COLO668 (cell line): ENCODE data around the gene UBL7.

ENCODE experiments used
- DNase-seq: peaks from one replicate; lab custom pipeline; 2025; ENCODE audit not compliant: unreplicated experiment; lab: John Stamatoyannopoulos, UW

UBL7 gene

GRCh38 chr15:74424901-74425528, 35.9 kb downstream of the UBL7 start:
- DNase-seq, result no peak

- DNase-seq, result no peak
Observed at GRCh38 chr15:74423431-74424257, 37.3 kb downstream of the UBL7 start.

GRCh38 chr15:74422652-74423430, 38.1 kb downstream of the UBL7 start:
- DNase-seq, result no peak

- DNase-seq, result no peak
Observed at GRCh38 chr15:74422265-74422651, 38.7 kb downstream of the UBL7 start.

DNA sequence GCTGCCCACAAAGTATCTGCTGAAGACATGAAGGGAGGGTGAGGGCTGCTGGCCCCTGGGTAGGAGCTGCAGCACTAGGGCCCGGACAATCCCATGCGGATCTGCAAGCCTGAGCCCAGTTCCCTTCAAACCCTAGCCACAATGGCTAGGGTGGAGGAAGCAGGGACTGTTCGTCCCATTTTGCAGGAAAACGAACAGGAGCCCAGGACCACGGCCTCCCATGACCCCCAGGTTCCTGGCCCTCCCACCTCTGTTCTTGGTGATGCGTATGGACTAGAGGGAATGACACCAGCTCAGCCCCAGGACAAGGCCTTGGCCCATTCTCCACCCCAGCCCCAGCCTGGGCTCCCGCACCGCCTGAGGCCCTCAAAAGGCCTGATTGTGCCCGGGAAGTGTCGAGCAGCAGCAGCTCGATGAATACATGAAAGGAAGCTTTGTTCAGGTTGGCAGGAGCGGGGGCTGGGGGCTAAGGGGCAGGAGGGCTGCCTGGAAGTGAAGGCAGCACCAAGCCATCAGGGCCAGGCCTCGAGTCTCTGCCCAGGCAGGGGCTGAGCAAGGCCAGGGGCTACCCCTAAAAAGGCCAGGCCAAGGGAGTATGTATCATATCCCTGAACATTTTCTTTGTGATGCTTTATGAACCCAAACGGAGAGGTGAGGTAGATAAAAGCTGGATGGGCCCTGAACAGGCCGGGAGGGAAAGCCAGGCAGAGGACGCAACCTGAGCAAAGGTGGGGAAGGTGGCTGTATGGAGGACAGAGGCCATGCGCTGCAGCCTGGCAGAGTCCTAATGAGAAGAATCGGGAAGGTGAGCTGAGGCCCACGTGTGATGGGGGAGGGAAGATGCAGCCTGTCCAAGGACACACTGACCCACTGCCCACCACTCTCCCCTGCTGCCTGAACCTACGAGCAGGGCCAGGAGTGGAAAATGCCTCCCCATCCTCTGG, 39.4 kb downstream of the UBL7 start:
- DNase-seq, result no peak

DNA sequence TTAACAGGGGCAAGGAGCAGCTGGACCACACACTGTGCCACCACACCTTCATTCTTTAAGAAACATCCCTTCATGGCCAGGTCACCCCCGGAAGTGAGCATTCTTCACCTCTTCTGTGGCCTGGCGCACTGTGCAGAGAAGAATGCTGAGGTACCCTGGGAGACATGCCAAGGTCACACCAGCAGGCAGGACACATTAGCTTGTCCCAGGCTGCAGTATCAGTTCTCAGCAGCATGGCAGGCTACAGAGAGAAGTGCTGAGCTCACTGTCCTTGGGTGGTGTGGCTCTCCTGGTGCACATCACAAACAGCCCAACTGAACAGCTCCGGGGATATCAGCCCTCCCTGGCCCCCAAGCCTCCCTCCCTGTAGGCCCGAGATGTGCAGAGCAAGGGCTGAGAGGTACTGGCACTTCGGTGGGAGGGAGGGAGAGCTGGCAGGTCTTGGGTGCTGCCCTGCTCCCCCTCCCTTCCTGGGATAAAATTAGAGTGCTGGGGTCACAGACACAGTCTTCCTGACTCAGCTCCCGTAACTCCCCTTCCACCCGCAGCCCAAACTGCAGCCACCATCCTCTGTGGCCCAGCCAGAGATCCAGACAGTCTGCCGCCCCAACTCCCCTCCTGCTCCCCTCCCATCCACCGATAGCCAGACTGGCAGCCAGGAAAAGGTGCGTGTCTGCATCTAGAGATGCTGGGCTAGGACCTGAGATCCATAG, 40.6 kb downstream of the UBL7 start:
- no peak for DNase-seq

GRCh38 chr15:74419432-74419831, 41.5 kb downstream of the UBL7 start:
- no peak for DNase-seq

GRCh38 chr15:74418575-74419338, 42.2 kb downstream of the UBL7 start:
- no peak for DNase-seq

DNA sequence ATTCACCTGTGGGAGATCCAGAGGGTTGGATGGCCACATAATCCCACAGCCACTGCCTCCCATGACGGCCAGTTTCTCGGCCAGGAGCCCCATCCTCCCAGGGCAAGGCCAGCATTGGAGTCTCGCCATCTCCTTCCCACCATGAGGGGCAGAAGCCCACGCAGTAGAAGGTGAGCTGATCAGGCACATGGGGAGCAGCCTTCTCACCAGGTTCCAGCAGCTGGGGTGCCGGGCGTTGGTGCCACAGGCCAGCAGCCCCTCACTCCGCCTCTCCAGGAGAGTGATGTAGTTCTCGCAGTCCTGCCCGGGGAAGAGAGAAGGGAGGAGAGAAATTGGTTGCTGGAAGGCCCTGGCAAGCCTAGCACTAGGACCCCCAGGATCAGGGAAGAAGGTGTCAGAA, 43.3 kb downstream of the UBL7 start:
- DNase-seq, result no peak

DNA sequence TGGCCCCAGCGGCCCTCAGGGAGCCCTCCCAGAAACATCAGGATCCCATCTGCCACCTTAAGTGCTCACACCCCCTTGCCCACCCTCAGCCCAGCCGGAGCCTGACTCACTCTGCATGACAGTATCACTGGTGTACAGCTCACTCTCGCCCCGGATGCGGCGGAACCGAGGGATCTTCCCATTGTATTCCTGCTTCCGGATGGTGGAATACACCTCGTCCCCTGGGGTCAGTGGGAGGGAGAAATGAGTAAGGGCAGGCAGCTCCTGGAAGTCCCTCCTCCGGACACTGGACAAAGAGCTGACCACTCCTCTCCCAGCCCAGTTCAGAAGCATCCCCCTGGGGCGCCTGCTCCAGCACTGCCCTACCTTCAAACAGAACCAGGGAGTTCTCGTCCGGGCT, 43.7 kb downstream of the UBL7 start:
- DNase-seq, result no peak

DNA sequence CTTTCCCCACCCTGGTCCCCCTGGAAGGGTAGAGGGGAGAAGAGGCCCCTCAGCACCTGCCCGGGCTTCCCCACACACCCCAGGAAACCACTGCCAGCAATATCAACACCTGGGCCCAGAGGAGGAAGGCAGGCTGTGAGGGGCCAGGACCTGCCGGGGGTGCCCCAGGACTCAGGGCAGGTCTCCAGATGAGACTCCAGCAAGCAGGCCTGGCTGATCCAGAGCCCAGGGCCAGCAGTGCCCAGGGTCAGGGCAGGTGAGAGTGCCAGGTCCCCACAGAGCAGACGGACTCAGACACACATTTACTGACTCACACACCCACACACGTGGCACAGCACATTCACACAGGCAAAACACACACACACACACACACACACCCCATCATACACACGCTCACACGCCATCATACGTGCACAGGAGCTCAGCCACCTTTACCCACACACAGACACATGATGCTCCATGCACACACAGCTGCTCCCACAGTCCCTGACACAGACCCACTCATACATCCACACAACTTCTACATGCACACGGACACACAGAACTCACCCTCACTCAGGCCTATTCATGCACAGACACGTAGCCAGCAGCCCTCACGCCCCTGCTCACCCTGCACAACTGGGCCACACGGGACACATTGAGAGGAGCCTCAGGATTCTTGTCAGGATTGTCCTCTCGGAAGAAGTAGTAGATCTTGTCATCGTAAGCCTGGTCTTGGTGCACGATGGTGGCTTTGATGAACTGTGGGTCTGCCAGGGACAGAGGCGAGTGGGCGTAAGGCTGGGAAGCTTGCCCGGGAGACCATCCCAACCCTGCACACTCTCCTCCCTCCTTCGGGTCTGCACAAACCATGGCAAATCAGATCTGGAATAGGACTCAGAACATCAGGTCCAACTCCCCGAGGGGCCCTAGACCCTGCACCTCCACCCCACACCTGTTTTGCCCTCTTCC, 44.7 kb downstream of the UBL7 start:
- DNase-seq, result no peak

DNA sequence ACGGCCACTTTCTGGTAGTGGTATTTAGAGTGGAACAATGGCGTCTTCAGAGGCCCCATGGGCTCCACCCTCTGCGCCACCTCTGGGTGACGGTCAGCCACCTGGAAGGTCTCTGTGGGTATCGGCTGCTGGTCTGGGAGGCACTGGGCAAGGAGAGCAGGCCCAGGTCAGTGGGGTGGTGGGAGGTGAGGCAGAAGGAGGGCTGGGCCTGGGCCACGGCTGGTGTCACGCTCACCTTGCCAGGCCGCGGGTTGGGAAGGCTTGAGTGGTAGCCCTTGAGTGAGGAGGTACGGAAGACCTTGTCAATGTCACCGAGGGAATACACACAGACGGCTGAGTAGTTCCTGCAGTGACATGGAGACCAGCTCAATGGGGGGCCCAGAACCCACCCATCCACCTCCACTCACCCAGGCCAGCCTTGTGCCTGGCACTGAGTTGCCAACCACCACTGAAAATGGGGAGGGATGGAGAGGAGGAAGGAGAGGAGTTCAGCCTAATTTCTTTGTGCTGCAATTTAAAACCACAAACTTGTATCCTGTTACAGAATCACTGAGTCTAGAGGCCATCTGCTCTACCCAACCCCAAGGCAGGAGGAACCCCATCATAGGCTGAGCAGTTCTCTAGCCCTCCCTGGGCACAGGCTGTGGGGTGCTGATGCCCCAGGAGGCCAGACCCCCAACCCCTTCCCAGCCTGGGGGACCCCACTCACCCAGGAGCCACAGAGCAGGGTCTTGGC, 46.2 kb downstream of the UBL7 start:
- DNase-seq, result no peak

- DNase-seq, result no peak
Observed at GRCh38 chr15:74414081-74414580, 46.8 kb downstream of the UBL7 start.

DNA sequence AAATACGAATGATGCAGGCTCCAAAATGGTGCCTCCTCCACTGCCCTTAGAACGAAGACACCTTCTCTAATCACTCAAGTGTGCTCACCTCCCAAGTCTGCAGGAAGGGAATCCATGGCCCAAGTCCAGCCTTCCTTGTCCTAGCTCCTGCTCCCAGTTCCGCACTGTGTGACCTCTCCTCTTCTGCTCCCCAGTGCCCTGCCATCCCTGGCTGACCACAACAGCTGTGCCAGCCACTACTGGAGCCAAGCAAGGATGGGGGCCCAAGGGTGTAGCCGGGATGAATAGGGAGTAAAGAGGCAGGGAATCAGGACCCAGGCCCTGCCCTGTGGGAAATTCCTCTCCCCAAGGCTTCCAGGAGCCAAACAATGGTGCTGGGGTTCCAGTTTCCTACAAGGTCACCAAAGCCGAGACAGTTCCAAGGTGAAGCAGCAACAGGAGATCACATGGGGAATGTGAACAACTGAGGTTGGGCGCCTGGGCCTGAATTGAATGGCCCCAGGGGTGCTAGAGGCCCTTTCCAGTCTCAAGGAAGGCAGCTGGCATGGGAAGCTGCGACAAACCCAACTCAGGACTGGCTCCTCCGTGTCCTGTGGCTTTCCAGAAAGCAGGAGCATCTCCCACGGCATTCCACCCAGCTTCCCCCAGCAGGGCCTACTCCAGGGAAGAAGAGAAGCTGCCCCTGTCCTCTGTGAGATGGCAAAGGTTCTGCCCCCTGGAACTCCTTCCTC, 47.4 kb downstream of the UBL7 start:
- no peak for DNase-seq

DNA sequence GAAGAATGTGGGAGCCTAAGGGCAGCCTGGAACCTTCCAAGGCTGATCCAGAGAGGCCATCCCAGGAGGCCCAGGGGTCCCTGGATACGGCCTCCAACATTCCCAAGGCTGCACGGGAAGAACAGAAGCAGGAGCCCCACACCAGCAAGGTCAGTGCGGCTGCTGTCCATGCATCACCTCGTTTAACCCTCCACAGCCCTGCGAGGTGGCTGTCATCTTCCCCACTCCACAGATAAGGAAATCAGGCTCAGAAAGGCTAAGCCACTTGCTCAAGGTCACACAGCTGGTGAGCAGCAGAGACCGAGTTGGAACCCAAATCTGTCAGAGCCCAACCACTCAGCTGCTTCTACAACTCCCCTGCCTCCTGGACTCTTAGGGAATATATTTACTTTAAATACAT, 48.8 kb downstream of the UBL7 start:
- no peak for DNase-seq

GRCh38 chr15:74411686-74412085, 49.3 kb downstream of the UBL7 start:
- no peak for DNase-seq

- no peak for DNase-seq
Observed at GRCh38 chr15:74410502-74410901, 50.5 kb downstream of the UBL7 start.
